Colonic mucosa (tissue), 4 donors: ENCODE results near the gene NRCAM. TPM values are rescaled to one million over a fixed set of nuclear protein-coding genes. Genes with fewer than 3 reads are reported as not detected.

ENCODE experiments used
- DNase-seq: peaks from one replicate; pipeline ENCODE4 v3.0.0-alpha.2; 2020
- H3K27ac ChIP-seq: fragments of 200-600 bp; one replicate; pipeline ENCODE4 v1.8.0; 2021
- H3K27me3 ChIP-seq: fragments of 200-600 bp; one replicate; pipeline ENCODE4 v1.8.0; 2021
- H3K36me3 ChIP-seq: fragments of 200-600 bp; one replicate; pipeline ENCODE4 v1.8.0; 2021
- H3K4me1 ChIP-seq: fragments of 200-600 bp; one replicate; pipeline ENCODE4 v1.8.0; 2021; ENCODE audit warnings: mild to moderate bottlenecking
- H3K4me3 ChIP-seq: fragments of 200-600 bp; one replicate; pipeline ENCODE4 v1.8.0; 2021
- H3K9ac ChIP-seq, 2 donors: one replicate each; pipeline ENCODE4 v1.7.0; 2013; ENCODE audit warnings: control low read depth in 2 of 2, low read depth in 2 of 2, low read length in 2 of 2
- H3K9me3 ChIP-seq: fragments of 200-600 bp; one replicate; pipeline ENCODE4 v1.8.0; 2021
- intact Hi-C: fragments of 100-400 bp; cut with DNase I; formaldehyde crosslinking; loops from one replicate; pipeline ENCODE4 v1.14.1; 2022
- total RNA-seq, 2 donors: library from RNA; stranded (reverse); fragmentation: NEBNext Ultra II Directional in 1 of 2; extraction: Animal tissue kit (Norgen Biotek cat#: 25700) in 1 of 2; gene quantifications; one replicate each; pipeline ENCODE4 v1.2.1, GENCODE V29; 2021
- TF ChIP-seq, protein P1 (sequence below): fragments of 200-600 bp; IDR thresholded peaks from one replicate; pipeline ENCODE4 v1.8.0; 2022; ENCODE audit warnings: antibody characterized with exemption, mild to moderate bottlenecking
- donor health status: healthy.
- donor health status: DM: no; HTN: no; CAD: no.
- donor health status: DM: no; HTN: no; CAD: no.

The NRCAM gene
- total RNA-seq, 2 donors from 2014 or later: 0.42 to 1.1 TPM

GRCh38 chr7:108497082-108497725, 41.0 kb upstream of the NRCAM start:
- Histone ChIP-seq H3K4me3 (no peak overlapping the region), H3K9ac (no peak overlapping the region), H3K27me3 (no peaks in the 10 kb centered on the region), H3K9me3 (no peaks in the 10 kb centered on the region), H3K36me3 (no peaks in the 10 kb centered on the region), H3K27ac (no peak overlapping the region), H3K4me1 (no peaks in the 10 kb centered on the region)
- TF ChIP-seq, protein P1, sequence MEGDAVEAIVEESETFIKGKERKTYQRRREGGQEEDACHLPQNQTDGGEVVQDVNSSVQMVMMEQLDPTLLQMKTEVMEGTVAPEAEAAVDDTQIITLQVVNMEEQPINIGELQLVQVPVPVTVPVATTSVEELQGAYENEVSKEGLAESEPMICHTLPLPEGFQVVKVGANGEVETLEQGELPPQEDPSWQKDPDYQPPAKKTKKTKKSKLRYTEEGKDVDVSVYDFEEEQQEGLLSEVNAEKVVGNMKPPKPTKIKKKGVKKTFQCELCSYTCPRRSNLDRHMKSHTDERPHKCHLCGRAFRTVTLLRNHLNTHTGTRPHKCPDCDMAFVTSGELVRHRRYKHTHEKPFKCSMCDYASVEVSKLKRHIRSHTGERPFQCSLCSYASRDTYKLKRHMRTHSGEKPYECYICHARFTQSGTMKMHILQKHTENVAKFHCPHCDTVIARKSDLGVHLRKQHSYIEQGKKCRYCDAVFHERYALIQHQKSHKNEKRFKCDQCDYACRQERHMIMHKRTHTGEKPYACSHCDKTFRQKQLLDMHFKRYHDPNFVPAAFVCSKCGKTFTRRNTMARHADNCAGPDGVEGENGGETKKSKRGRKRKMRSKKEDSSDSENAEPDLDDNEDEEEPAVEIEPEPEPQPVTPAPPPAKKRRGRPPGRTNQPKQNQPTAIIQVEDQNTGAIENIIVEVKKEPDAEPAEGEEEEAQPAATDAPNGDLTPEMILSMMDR: peak; percentile 75
- peak; percentile 32 for DNase-seq
- intact Hi-C loops: loop anchor here (5.0 kb wide), 1 partner anchor 315 kb away; no protein-coding TSS in a partner anchor

- TF ChIP-seq, protein P1: no peak
- Histone ChIP-seq H3K36me3 (no peaks in the 10 kb centered on the region), H3K4me3 (no peak overlapping the region), H3K27me3 (no peaks in the 10 kb centered on the region), H3K9ac (no peak overlapping the region), H3K27ac (no peak overlapping the region), H3K4me1 (no peaks in the 10 kb centered on the region), H3K9me3 (no peaks in the 10 kb centered on the region)
- DNase-seq: no peak
- intact Hi-C loops: no loop called here
Observed at GRCh38 chr7:108492742-108493141, 36.5 kb upstream of the NRCAM start.

DNA sequence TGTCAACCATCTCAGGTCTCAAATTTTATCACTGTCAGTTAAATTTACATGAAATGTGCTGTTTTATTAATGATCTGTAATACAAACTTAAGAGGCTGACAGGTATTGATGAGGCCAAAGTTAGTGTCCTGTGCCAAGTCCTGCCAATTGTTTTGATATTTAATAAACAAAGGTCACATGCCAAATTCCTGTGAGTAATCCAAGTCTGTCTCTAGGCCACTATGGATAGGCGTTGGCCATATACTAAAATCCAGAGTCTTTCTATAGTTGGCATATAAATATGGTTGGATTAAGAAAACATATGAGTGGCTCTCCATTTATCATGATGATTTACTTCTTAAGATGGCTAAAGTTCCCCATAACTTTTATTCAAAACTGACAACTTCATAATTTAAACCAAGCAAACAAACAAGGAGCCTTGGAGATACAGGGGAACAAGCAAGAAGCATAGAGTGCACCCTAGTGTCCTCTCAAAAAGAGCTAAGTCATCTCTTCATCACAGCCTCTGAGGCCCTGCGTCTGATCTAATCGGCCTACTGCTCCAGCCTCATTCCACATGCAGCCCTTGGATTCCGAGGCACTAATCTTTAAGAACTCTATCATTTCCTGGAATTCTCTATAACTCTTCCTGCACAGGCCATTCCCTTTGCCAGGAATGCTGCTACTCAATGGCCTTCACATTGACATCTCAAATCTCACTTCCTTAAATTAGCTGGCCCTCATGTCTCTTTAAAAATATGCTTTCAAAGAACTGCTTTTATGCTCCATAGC, 32.7 kb upstream of the NRCAM start:
- Histone ChIP-seq H3K27me3 (no peaks in the 10 kb centered on the region), H3K9ac (no peak overlapping the region), H3K4me1 (no peaks in the 10 kb centered on the region), H3K36me3 (no peaks in the 10 kb centered on the region), H3K4me3 (no peak overlapping the region), H3K9me3 (no peaks in the 10 kb centered on the region), H3K27ac (no peak overlapping the region)
- TF ChIP-seq, protein P1: no peak
- no peak for DNase-seq
- intact Hi-C loops: no loop called here

- TF ChIP-seq, protein P1: no peak
- DNase-seq: no peak
- no peak overlapping the region for H3K4me3 ChIP-seq
- H3K4me1 ChIP-seq: no peaks in the 10 kb centered on the region
- H3K27me3 ChIP-seq: no peaks in the 10 kb centered on the region
- no peak overlapping the region for H3K27ac ChIP-seq
- H3K9me3 ChIP-seq: no peaks in the 10 kb centered on the region
- intact Hi-C loops: no loop called here
- H3K9ac ChIP-seq: no peak overlapping the region
- H3K36me3 ChIP-seq: no peaks in the 10 kb centered on the region
Observed at GRCh38 chr7:108487646-108488045, 31.4 kb upstream of the NRCAM start.

DNA sequence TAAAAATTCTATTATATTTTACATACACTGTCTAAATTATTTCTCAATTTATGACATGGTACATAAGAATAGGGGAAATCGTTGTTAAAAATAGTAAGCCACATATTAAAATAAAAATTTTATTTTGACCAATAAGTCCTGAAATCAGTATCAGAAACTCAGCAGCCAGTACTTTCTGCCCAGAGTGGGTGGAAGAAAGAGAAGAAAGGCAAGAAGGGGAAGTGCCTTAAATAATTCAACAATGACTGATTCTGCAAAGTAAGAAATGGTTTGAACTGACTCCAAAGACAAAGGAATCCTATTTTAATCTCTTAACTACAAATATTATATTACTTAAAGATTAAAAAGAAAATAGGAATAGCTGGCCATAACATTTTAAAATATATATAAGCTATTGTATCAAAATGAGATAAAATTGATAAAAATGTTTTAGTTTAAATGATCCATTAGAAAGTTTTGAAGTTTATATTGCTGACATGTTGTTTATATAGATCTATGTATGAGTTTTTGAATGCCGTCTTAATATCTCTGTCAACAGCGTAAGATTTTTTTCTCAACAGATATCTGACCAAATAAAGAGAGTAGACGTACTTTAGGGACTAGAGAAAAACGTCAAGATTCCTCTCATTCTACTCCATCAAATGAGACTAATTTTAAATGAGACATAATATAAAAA, 30.2 kb upstream of the NRCAM start:
- Histone ChIP-seq H3K27me3 (no peaks in the 10 kb centered on the region), H3K36me3 (no peaks in the 10 kb centered on the region), H3K4me3 (no peak overlapping the region), H3K27ac (no peak overlapping the region), H3K4me1 (no peaks in the 10 kb centered on the region), H3K9ac (no peak overlapping the region), H3K9me3 (no peaks in the 10 kb centered on the region)
- no peak for DNase-seq
- TF ChIP-seq, protein P1: no peak
- intact Hi-C loops: no loop called here
